HG03521 (cell line): ENCODE data around the gene CCM2L.

Experiments
- ATAC-seq: cut with Tn5 transposase; IDR thresholded peaks from one replicate; pipeline ENCODE4 v1.9.1; 2021; ENCODE audit warnings: mild to moderate bottlenecking, moderate library complexity; ENCODE audit not compliant: unreplicated experiment

Gene CCM2L

GRCh38 chr20:31991339-31991705 is 18.9 kb upstream of the CCM2L start:
- no peak for ATAC-seq

DNA sequence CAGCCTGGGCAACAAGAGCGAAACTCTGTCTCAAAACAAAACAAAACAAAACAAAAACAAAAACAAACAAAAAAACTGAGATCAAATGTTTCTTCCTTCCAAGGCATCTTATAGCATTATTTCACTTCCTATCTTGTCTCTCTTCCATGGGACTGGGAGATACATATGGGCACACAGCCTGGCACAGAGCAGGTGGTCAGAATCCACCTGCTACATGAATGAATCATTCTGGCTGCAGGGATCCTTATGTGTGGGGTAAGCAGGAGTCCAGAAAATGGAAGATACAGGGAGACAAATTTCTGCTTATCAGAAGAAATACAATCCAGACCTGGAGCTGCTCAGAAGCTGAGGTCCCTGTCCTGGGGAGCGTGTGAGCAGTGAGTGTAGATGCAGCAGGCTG is 18.2 kb upstream of the CCM2L start:
- ATAC-seq = no peak

- no peak for ATAC-seq
Observed at GRCh38 chr20:31996996-31997395, 13.2 kb upstream of the CCM2L start.

DNA sequence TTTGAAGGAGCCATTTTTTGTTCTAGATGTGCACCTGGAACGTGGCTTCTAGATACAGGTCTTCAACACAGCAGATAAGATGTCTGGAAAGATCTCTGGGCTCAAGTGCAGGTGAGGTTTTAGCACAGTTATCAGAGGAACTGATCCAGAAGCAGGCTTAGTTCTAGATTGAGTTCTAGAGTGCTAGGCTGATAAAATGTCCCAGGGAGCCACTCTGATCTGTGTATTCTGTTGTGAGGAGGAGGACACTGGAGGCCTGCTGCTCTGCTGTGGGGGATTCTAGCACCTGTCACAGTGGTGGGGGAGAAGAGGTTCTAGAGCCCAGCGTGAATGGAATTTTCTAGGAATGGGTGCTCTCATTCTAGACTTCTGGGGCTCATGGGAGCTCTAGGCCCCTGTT is 12.0 kb upstream of the CCM2L start:
- ATAC-seq = no peak

DNA sequence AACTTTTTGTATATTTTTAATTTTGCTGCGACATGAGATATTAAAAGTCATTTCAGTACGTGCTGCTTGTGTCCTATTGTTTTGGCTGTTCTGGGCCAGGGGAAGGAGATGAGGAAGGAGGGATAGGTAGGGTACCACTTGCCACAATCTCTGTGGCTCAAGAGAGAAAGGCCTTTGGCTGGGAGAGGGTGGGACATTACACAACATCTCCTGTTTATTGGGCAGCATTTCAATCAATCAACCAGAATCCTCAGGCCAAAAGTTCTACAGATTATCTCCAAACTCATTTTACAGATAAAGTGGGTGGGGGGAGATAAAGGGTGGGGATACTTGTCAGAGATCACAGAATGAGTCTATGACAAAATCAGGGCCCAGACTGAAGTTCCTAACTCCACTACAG is 6.9 kb upstream of the CCM2L start:
- ATAC-seq = no peak

- no peak for ATAC-seq
Observed at GRCh38 chr20:32004963-32005362, 5.3 kb upstream of the CCM2L start.

GRCh38 chr20:32006053-32006452 is 4.2 kb upstream of the CCM2L start:
- ATAC-seq = no peak

- ATAC-seq = no peak
Observed at GRCh38 chr20:32006841-32007786, 3.1 kb upstream of the CCM2L start.

DNA sequence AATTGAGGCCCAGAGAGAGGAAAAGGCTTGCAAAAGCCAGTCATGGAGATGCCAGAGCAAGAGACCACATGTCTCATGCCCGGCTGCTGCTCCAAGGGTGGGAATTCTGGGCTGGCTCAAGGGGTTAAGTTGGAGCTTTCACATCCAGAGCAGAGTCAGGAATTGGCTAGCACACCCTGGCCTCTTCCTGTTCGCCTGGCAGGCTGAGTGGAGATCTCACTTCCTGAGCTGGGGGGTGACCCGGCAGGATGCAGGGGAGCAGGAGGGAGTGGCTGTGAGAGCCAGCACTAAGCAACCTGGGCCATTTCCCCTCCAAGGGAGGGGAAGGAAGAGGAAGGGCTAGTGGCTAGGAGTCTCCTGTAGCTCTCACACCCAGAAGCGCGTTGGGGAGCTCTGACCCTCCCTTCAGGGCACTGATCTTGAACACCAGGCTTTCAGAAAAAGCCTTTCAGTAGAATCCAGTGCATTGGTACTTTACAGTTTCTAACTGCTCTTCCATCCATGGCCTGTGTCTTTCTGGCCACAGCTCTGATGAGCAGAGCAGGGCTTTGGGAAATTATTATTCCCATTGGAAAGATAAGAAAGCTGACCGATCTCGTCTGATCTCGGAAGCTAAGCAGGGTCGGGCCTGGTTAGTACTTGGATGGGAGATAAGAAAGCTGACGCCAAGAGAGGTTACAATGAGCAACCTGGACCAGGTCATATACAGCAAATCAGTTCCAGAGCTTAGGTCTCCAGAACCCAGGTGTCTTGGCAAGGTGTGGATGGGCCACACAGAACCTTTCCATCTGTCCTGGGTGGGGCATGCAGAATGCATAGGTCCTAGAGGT is 2.2 kb upstream of the CCM2L start:
- no peak for ATAC-seq

GRCh38 chr20:32009564-32009963 is 674 bp upstream of the CCM2L start:
- ATAC-seq = no peak

GRCh38 chr20:32010666-32011065 is 428 bp downstream of the CCM2L start:
- ATAC-seq = no peak

DNA sequence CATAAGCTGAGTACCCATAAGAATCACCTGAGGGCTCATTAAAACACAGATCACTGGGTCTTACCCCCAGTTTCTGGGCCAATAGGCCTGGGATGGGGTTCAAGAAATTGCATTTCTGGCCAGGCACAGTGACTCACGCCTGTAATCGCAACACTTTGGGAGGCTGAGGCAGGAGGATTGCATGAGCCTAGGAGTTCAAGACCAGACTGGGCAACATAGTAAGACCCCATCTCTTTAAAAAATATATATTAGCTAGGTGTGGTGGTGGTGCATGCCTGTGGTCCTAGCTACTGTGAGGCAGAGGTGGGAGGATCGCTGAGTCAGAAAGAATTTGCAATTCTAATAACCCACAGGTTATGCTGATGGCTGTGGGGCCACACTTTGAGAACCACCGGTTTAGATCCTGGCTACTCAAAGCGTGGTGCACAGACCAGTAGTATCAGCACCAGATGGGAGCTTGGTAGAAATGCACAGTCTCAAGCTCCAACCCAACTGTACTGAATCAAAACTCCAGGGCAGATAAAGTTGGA is 2.0 kb downstream of the CCM2L start:
- no peak for ATAC-seq

GRCh38 chr20:32013326-32013725 is 3.1 kb downstream of the CCM2L start:
- no peak for ATAC-seq

- no peak for ATAC-seq
Observed at GRCh38 chr20:32017711-32018251, 7.5 kb downstream of the CCM2L start.

GRCh38 chr20:32018269-32019155 is 8.3 kb downstream of the CCM2L start:
- no peak for ATAC-seq

- ATAC-seq = no peak
Observed at GRCh38 chr20:32019156-32019510, 8.9 kb downstream of the CCM2L start.

DNA sequence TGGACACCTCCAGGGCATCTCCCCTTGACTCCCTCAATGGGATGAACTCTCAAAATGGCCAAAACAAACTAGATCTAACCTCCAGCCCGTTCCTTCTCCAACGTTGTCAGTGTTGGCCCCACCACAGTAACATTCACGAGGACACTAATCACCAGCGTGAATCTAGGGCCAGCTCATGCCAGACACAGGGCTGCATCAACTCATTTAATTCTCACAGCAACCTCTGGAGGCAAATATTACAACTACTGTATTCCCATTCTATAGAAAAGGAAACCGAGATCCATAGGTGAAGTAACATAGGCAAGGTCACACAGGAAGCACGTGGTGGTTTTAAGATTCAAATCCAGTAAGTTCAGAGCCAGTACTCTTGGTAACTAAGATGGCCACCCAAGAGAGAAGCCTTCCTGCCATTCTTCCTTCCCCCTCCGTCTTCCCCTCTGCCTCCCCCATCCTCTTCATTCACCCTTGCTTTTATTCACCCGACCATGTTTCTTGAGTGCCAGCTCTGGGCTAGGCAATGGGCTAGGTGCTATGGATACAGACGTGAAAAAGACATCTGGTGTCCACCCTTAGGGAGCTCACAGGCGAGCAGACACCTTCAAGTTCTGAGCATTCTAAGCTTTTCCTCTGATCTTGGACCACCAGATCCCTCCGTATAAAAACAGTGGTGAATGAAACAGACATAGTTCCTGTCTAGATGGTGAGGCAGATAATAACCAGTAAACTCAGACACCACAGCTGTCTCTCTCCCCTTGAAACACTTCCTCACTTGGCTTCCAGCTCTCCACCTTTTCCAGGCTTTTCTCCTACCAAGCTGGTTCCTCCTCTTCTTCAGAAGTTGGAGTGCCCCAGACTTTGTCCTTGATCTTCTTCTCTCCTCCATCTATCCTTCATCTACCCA is 9.6 kb downstream of the CCM2L start:
- no peak for ATAC-seq

DNA sequence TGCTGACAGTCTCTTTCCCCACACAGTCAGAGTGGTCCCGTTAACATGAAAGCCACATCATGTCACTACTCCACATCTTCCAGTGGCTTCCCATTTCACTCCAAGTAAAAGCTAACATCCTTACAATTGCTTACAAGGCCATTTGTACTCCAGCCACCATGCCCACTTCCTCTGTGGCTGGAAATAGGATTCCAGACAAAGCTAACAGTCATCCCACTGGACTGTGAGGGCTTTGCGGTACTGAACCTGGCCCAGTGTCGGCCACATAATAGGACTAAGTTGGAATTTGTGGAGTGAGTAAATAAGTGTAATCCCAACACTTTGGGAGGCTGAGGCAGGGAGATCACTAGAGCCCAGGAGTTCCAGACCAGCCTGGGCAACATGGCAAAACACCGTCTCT is 10.9 kb downstream of the CCM2L start:
- no peak for ATAC-seq

DNA sequence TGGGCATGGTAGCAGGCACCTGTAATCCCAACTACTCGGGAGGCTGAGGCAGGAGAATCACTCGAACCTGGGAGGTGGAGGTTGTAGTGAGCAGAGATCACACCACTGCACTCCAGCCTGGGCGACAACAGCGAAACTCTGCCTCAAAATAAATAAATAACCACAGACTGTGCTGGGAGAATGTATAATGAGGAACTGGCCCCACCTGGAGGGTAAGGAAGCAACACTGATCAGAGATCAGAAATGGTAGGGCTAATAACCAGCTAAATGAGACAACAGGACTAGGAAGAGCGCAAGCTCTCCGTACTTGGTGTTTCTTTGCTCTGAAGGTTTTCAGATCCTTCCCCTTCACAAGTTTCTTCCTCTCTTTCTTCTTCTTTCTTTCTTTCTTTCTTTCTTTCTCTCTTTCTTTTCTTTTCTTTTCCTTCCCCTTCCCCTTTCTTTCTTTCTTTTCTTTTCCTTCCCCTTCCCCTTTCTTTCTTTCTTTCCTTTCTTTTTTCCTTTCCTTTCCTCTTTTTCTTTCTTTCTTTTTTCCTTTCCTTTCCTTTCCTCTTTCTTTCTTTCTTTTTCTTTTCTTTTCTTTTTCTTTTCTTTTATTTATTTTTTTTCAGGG is 14.6 kb downstream of the CCM2L start:
- ATAC-seq = no peak
